H1 (cell line): ENCODE measurements around the gene P3H2. TPM values are rescaled to one million over a fixed set of nuclear protein-coding genes. Genes with fewer than 3 reads are reported as not detected.

Experiments used
- CTCF ChIA-PET: fragments of 300-600 bp; sonication (Branson Sonifier 250); formaldehyde crosslinking; loops from one replicate; lab custom pipeline; 2021; ENCODE audit not compliant: partially characterized antibody; lab: Charles Lee
- POLR2A ChIA-PET: fragments of 300-600 bp; sonication (Branson Sonifier 250); formaldehyde crosslinking; loops from one replicate; lab custom pipeline; 2021; ENCODE audit warnings: inconsistent platforms; ENCODE audit not compliant: partially characterized antibody; lab: Charles Lee
- DNase-seq, 2 experiments: peaks; one replicate each; pipeline versions ENCODE4 v3.0.0 to v3.0.0-alpha.2; 2010 to 2022; ENCODE audit warnings: low spot score in 2 of 2, low read depth in 1 of 2, mixed read lengths in 1 of 2
- FAIRE-seq: peaks from 2 replicates; lab custom pipeline; 2011; peaks lifted over from hg19 to GRCh38; lab: Jason Lieb, UNC
- H2AFZ ChIP-seq: 2 replicates; pipeline ENCODE4 v1.8.1; 2012; ENCODE audit warnings: low read length, inconsistent platforms
- H2AK5ac ChIP-seq: 2 replicates; pipeline ENCODE4 v1.6.1; 2013; ENCODE audit warnings: low read depth, low read length
- H2BK120ac ChIP-seq: replicated peaks from 2 replicates; pipeline ENCODE3; 2013; ENCODE audit warnings: low read depth, low read length, inconsistent platforms
- H2BK12ac ChIP-seq: 2 replicates; pipeline ENCODE4 v1.6.1; 2013; ENCODE audit warnings: low read depth, low read length
- H2BK15ac ChIP-seq: 2 replicates; pipeline ENCODE4 v1.6.1; 2013; ENCODE audit warnings: low read length
- H2BK20ac ChIP-seq: 2 replicates; pipeline ENCODE4 v1.6.1; 2013; ENCODE audit warnings: low read length
- H2BK5ac ChIP-seq: 2 replicates; pipeline ENCODE4 v1.6.1; 2013; ENCODE audit warnings: low read depth, low read length
- H3K14ac ChIP-seq: 2 replicates; pipeline ENCODE4 v1.6.1; 2013; ENCODE audit warnings: inconsistent platforms; ENCODE audit not compliant: insufficient read length
- H3K18ac ChIP-seq: 2 replicates; pipeline ENCODE4 v1.6.1; 2013; ENCODE audit warnings: low read length; ENCODE audit errors: extremely low read depth
- H3K23ac ChIP-seq: 2 replicates; pipeline ENCODE4 v1.6.1; 2013; ENCODE audit warnings: inconsistent platforms; ENCODE audit not compliant: insufficient read length
- H3K23me2 ChIP-seq: 2 replicates; pipeline ENCODE4 v1.6.1; 2013; ENCODE audit warnings: low read depth, low read length
- H3K27ac ChIP-seq: 2 replicates; pipeline ENCODE4 v1.6.1; 2011; ENCODE audit warnings: low read depth, low read length, inconsistent platforms
- H3K27me3 ChIP-seq, 4 experiments: replicated peaks in 1 of 4; 1 replicate in 1 of 4; 2 replicates in 3 of 4; pipeline versions ENCODE4 v1.6.1 to v1.8.1; 2011 to 2013; ENCODE audit warnings: low read length in 3 of 4, mild to moderate bottlenecking in 3 of 4, inconsistent platforms in 2 of 4, mixed read lengths in 2 of 4, moderate library complexity in 1 of 4; ENCODE audit not compliant: control insufficient read depth in 3 of 4, insufficient read depth in 3 of 4; ENCODE audit errors: extremely low read depth in 1 of 4
- H3K36me3 ChIP-seq, 4 experiments: 2 replicates each; pipeline versions ENCODE4 v1.6.1 to v1.8.1; 2011 to 2013; ENCODE audit warnings: mild to moderate bottlenecking in 4 of 4, low read length in 3 of 4, moderate library complexity in 2 of 4, control low read depth in 1 of 4, inconsistent platforms in 1 of 4; ENCODE audit not compliant: insufficient read depth in 4 of 4, control insufficient read depth in 2 of 4
- H3K4ac ChIP-seq: replicated peaks from 2 replicates; pipeline ENCODE3; 2013; ENCODE audit warnings: low read length, low read depth, mixed read lengths, inconsistent platforms; ENCODE audit not compliant: insufficient read length
- H3K4me1 ChIP-seq, 4 experiments: replicated peaks in 1 of 4; 1 replicate in 1 of 4; 2 replicates in 3 of 4; pipeline versions ENCODE4 v1.6.1 to v1.8.1; 2011 to 2013; ENCODE audit warnings: low read length in 3 of 4, inconsistent platforms in 2 of 4, mixed read lengths in 1 of 4; ENCODE audit not compliant: insufficient read depth in 4 of 4, control insufficient read depth in 3 of 4
- H3K4me2 ChIP-seq, 2 experiments: 2 replicates each; pipeline versions ENCODE4 v1.6.1 to v1.8.1; 2011 to 2013; ENCODE audit warnings: low read depth in 2 of 2, low read length in 2 of 2, control low read depth in 1 of 2, inconsistent platforms in 1 of 2, mild to moderate bottlenecking in 1 of 2; ENCODE audit not compliant: insufficient read depth in 1 of 2
- H3K4me3 ChIP-seq, 4 experiments: fragments of 200-600, 300-600 bp in 1 of 4; sonication (generic), shearing (Covaris generic), sonication (Bioruptor Twin) in 1 of 4; 2 replicates each; pipeline versions ENCODE4 v1.5.1 to v1.8.1; 2011 to 2016; ENCODE audit warnings: low read length in 4 of 4, low read depth in 3 of 4, control low read depth in 2 of 4, inconsistent platforms in 2 of 4, mild to moderate bottlenecking in 2 of 4, mixed read lengths in 1 of 4, moderate library complexity in 1 of 4; ENCODE audit not compliant: insufficient read depth in 2 of 4; ENCODE audit errors: extremely low read depth in 1 of 4
- H3K56ac ChIP-seq: replicated peaks from 2 replicates; pipeline ENCODE3; 2013; ENCODE audit warnings: low read depth, mild to moderate bottlenecking, mixed read lengths, low read length, inconsistent platforms; ENCODE audit not compliant: insufficient read length
- H3K79me1 ChIP-seq: 2 replicates; pipeline ENCODE4 v1.6.1; 2013; ENCODE audit warnings: low read depth, low read length, control low read depth
- H3K79me2 ChIP-seq, 2 experiments: 2 replicates each; pipeline versions ENCODE4 v1.6.1 to v1.8.1; 2012 to 2013; ENCODE audit warnings: low read length in 2 of 2, mild to moderate bottlenecking in 2 of 2, inconsistent platforms in 1 of 2; ENCODE audit not compliant: insufficient read depth in 2 of 2, control insufficient read depth in 1 of 2
- H3K9ac ChIP-seq, 4 experiments: replicated peaks in 1 of 4; 1 replicate in 1 of 4; 2 replicates in 3 of 4; pipeline versions ENCODE4 v1.6.1 to v1.8.1; 2011 to 2013; ENCODE audit warnings: low read depth in 3 of 4, low read length in 3 of 4, control low read depth in 2 of 4, mild to moderate bottlenecking in 2 of 4, moderate library complexity in 2 of 4, inconsistent platforms in 1 of 4; ENCODE audit errors: extremely low read depth in 1 of 4
- H3K9me3 ChIP-seq, 2 experiments: 2 replicates each; pipeline versions ENCODE4 v1.6.1 to v1.8.1; 2012 to 2013; ENCODE audit warnings: mild to moderate bottlenecking in 2 of 2, moderate library complexity in 2 of 2, control low read depth in 1 of 2, inconsistent platforms in 1 of 2, low read depth in 1 of 2, low read length in 1 of 2, mixed read lengths in 1 of 2; ENCODE audit not compliant: insufficient read depth in 2 of 2
- H4K20me1 ChIP-seq, 2 experiments: replicated peaks in 1 of 2; 2 replicates each; pipeline versions ENCODE3 to v1.8.1; 2011 to 2013; ENCODE audit warnings: inconsistent platforms in 2 of 2, low read length in 2 of 2, mild to moderate bottlenecking in 1 of 2; ENCODE audit not compliant: insufficient read depth in 2 of 2, control insufficient read depth in 1 of 2
- H4K5ac ChIP-seq: 2 replicates; pipeline ENCODE4 v1.6.1; 2013; ENCODE audit warnings: low read length, low read depth, mixed read lengths, inconsistent platforms; ENCODE audit not compliant: insufficient read length
- H4K8ac ChIP-seq: 2 replicates; pipeline ENCODE4 v1.8.0; 2013; ENCODE audit warnings: mild to moderate bottlenecking, moderate library complexity, low read length, inconsistent platforms; ENCODE audit not compliant: insufficient read depth; ENCODE audit errors: extremely low read depth
- H4K91ac ChIP-seq: replicated peaks from 2 replicates; pipeline ENCODE3; 2013; ENCODE audit warnings: low read length, mixed read lengths, inconsistent platforms; ENCODE audit not compliant: insufficient read length
- CBX8 ChIP-seq: fragments of 300-800, 300-1000 bp; sonication (generic); IDR thresholded peaks from 2 replicates; pipeline ENCODE4 v1.7.1; 2016; ENCODE audit warnings: low read depth, low read length, borderline replicate concordance
- CEBPB ChIP-seq: IDR thresholded peaks from 2 replicates; pipeline ENCODE4 v1.6.1; 2012; ENCODE audit warnings: low read depth, low read length
- CREB1 ChIP-seq: IDR thresholded peaks from 2 replicates; pipeline ENCODE4 v1.6.1; 2012; ENCODE audit warnings: inconsistent platforms
- GABPA ChIP-seq: IDR thresholded peaks from 2 replicates; pipeline ENCODE4 v1.6.1; 2011; ENCODE audit warnings: mild to moderate bottlenecking, low read length, moderate library complexity, borderline replicate concordance; ENCODE audit not compliant: insufficient read depth
- NANOG ChIP-seq: IDR thresholded peaks from 2 replicates; pipeline ENCODE4 v1.6.1; 2011; ENCODE audit warnings: low read length, low read depth, mild to moderate bottlenecking, inconsistent platforms; ENCODE audit not compliant: insufficient read depth, poor library complexity, severe bottlenecking
- SAP30 ChIP-seq: fragments of 300-600 bp; sonication (generic); IDR thresholded peaks from 2 replicates; pipeline ENCODE4 v1.7.1; 2012; ENCODE audit warnings: low read length, moderate library complexity, mild to moderate bottlenecking, inconsistent platforms; ENCODE audit not compliant: insufficient read depth, insufficient replicate concordance
- SIN3A ChIP-seq, 2 experiments: IDR thresholded peaks in 1 of 2; conservative IDR thresholded peaks in 1 of 2; 2 replicates each; pipeline ENCODE4 v1.6.1; 2011 to 2012; ENCODE audit warnings: low read length in 2 of 2, improper control_type of control experiment in 1 of 2, low read depth in 1 of 2, mild to moderate bottlenecking in 1 of 2
- SP2 ChIP-seq: IDR thresholded peaks from 2 replicates; pipeline ENCODE4 v1.6.1; 2012; ENCODE audit warnings: mild to moderate bottlenecking, low read length, inconsistent platforms
- SP4 ChIP-seq: IDR thresholded peaks from 2 replicates; pipeline ENCODE4 v1.6.1; 2012; ENCODE audit warnings: low read length, inconsistent platforms
- SRF ChIP-seq: IDR thresholded peaks from 2 replicates; pipeline ENCODE4 v1.6.1; 2011; ENCODE audit warnings: mild to moderate bottlenecking, low read depth, low read length, moderate library complexity
- SUZ12 ChIP-seq: fragments of 200-600 bp; sonication (generic); IDR thresholded peaks from 2 replicates; pipeline ENCODE4 v1.6.1; 2012; ENCODE audit warnings: mild to moderate bottlenecking, inconsistent platforms, low read length, moderate library complexity, mixed read lengths
- TCF12 ChIP-seq: IDR thresholded peaks from 2 replicates; pipeline ENCODE4 v1.6.1; 2011; ENCODE audit warnings: low read depth, mild to moderate bottlenecking, low read length
- TEAD4 ChIP-seq: IDR thresholded peaks from 2 replicates; pipeline ENCODE4 v1.6.1; 2012; ENCODE audit warnings: low read depth, low read length, inconsistent platforms, mixed read lengths
- YY1 ChIP-seq: IDR thresholded peaks from 2 replicates; pipeline ENCODE4 v1.6.1; 2011; ENCODE audit warnings: low read depth, mild to moderate bottlenecking, low read length
- ZNF274 ChIP-seq: IDR thresholded peaks from 2 replicates; pipeline ENCODE4 v1.7.0; 2012; ENCODE audit warnings: low read length, borderline replicate concordance; ENCODE audit errors: extremely low read depth
- WGBS, 2 experiments: shearing (Covaris generic) in 1 of 2; methylation state at CpG; one replicate each; pipeline versions ENCODE4 v1.1.6 to v1.1.7; 2013 to 2015; ENCODE audit warnings: low lambda C conversion rate in 2 of 2, mixed read lengths in 2 of 2, inconsistent platforms in 1 of 2, low coverage in 1 of 2, missing lambda C conversion rate in 1 of 2; ENCODE audit not compliant: insufficient replicate concordance in 2 of 2, insufficient coverage in 1 of 2, insufficient read length in 1 of 2; ENCODE audit errors: extremely low coverage in 1 of 2, missing lambda C conversion rate in 1 of 2; 5-methylcytosine and 5-hydroxymethylcytosine counted together
- polyA plus RNA-seq, 7 experiments: library from polyadenylated mRNA; depleted of rRNA in 3 of 7; stranded (reverse) in 5 of 7; unstranded in 2 of 7; fragments of >200 nt in 5 of 7; fragments of 200-250 nt in 2 of 7; gene quantifications; 1 replicate in 5 of 7; 2 replicates in 1 of 7; 4 replicates in 1 of 7; pipeline versions ENCODE4 v1.2.1 to v1.2.3, GENCODE V29; 2011 to 2013; ENCODE audit warnings: missing spikeins in 2 of 7, mixed read lengths in 2 of 7
- total RNA-seq: library from RNA; stranded (reverse); fragmentation: NEBNext Ultra II Directional; extraction: Animal tissue kit (Norgen Biotek cat#: 25700); gene quantifications from 2 replicates; pipeline ENCODE4 v1.2.1, GENCODE V29; 2021

The P3H2 gene
- total and polyA plus RNA-seq, 2 of the 8 experiments (the other 6 are each of a cell fraction or from before 2014, with no cell fraction given), result 40.5 to 60.4 TPM

- CTCF ChIA-PET, result interaction anchor here (0.8 to 4.5 kb wide), 3 partner anchors 91 to 158 kb away, joined by 4 to 24 read pairs (median 5); no protein-coding TSS in a partner anchor
- POLR2A ChIA-PET, result no interaction called here
- WGBS, 2 experiments, result 88% methylated on average over 3 of the region's 3 CpGs; no CpG with 5 or more reads in 1 of the 2 experiments
- H3K36me3 ChIP-seq, result no peaks in the 10 kb centered on the region
- no peak overlapping the region for H3K23ac ChIP-seq
- no peak overlapping the region for H3K9ac ChIP-seq
- H3K79me2 ChIP-seq, result peaks cover 0 to 10% of the 10 kb centered on the region in 2 experiments; a peak in 2 of 4 replicates
- peaks cover 0 to 8% (median 5%) of the 10 kb centered on the region in 4 experiments; a peak in 6 of 7 replicates for H3K4me1 ChIP-seq
- no peak overlapping the region for H4K91ac ChIP-seq
- H3K79me1 ChIP-seq, result no peaks in the 10 kb centered on the region
- FAIRE-seq (no peak), DNase-seq (no peak)
- H2BK5ac ChIP-seq, result no peak overlapping the region
- no peak overlapping the region for H2BK120ac ChIP-seq
- H2BK15ac ChIP-seq, result no peak overlapping the region
- no peak overlapping the region for H2AFZ ChIP-seq
- H4K8ac ChIP-seq, result no peak overlapping the region
- no peak overlapping the region for H3K4me3 ChIP-seq
- no peak overlapping the region for H3K4me2 ChIP-seq
- no peaks in the 10 kb centered on the region for H4K20me1 ChIP-seq
- no peak overlapping the region for H2BK12ac ChIP-seq
- H3K56ac ChIP-seq, result no peak overlapping the region
- peaks cover 0 to 6% (median 1%) of the 10 kb centered on the region in 4 experiments; a peak in 4 of 7 replicates for H3K27me3 ChIP-seq
- peaks cover 2% of the 10 kb centered on the region for H3K23me2 ChIP-seq
- no peak overlapping the region for H3K4ac ChIP-seq
- H2BK20ac ChIP-seq, result no peak overlapping the region
- no peak overlapping the region for H4K5ac ChIP-seq
- no peak overlapping the region for H3K27ac ChIP-seq
- no peak overlapping the region for H3K18ac ChIP-seq
- H2AK5ac ChIP-seq, result no peak overlapping the region
- H3K9me3 ChIP-seq, result no peaks in the 10 kb centered on the region
- H3K14ac ChIP-seq, result no peak overlapping the region
- TF ChIP-seq SRF (no peak), SAP30 (no peak), CBX8 (no peak), SIN3A (conservative IDR thresholded peaks at IDR 0.05 in 1 of 2, IDR thresholded peaks at IDR 0.05 in 1 of 2; ENCODE audit: low read depth in 1 of 2, low read length in 2 of 2) (no peak), SUZ12 (no peak), CREB1 (no peak), TCF12 (no peak), GABPA (no peak), TEAD4 (no peak), SP2 (no peak), CEBPB (no peak), SP4 (no peak), NANOG (no peak), YY1 (no peak), ZNF274 (no peak)
These were observed 3.4 kb upstream of the P3H2 start for GRCh38 chr3:190124067-190124466.
